K562 (cell line): ENCODE data around the gene NLE1. TPM values are rescaled to one million over a fixed set of nuclear protein-coding genes. Genes with fewer than 3 reads are reported as not detected.

Experiments used
- ATAC-seq: fragments of 200-7000 bp; cut with Tn5 transposase; 3 replicates; pipeline ENCODE4 v1.9.1; 2020; ENCODE audit warnings: moderate library complexity
- BruUV-seq: library from RNA; stranded (reverse); fragments of 400-500 nt; replicated peaks from 2 replicates; lab custom pipeline; 2021; lab: Mats Ljungman, UMichigan
- CTCF ChIA-PET: fragments of 300-600 bp; formaldehyde crosslinking; extraction: SDS; loops from one replicate; lab custom pipeline; 2021; ENCODE audit warnings: low intra/inter-chr PET ratio; lab: Yijun Ruan, JAX
- POLR2A ChIA-PET: fragments of 300-600, 350-650 bp; sonication (Branson Sonifier 250); formaldehyde crosslinking; extraction: SDS; loops from one replicate; lab custom pipeline; 2021; ENCODE audit warnings: antibody characterized with exemption, inconsistent platforms; lab: Yijun Ruan, JAX
- DNase-seq, 4 experiments: peaks; one replicate each; pipeline versions ENCODE4 v3.0.0 to v3.0.0-alpha.2; 2011 to 2018; ENCODE audit warnings: low spot score in 3 of 4, mixed read lengths in 3 of 4; ENCODE audit errors: extremely low read depth in 1 of 4
- FAIRE-seq: peaks from 2 replicates; lab custom pipeline; 2011; peaks lifted over from hg19 to GRCh38; lab: Jason Lieb, UNC
- H2AFZ ChIP-seq: 2 replicates; pipeline ENCODE4 v1.6.0; 2011; ENCODE audit warnings: low read depth, low read length, control low read depth, inconsistent platforms
- H3K27ac ChIP-seq: fragments of 200-600 bp; 3 replicates; pipeline ENCODE4 v1.8.0; 2011; ENCODE audit warnings: low read depth, mild to moderate bottlenecking, control low read depth, inconsistent platforms, low read length, moderate library complexity, mixed read lengths; ENCODE audit errors: extremely low read depth
- H3K27me3 ChIP-seq, 2 experiments: fragments of 300-600 bp in 1 of 2; 2 replicates in 1 of 2; 3 replicates in 1 of 2; pipeline versions ENCODE4 v1.6.0 to v1.8.0; 2011; ENCODE audit warnings: inconsistent platforms in 2 of 2, low read length in 2 of 2, mild to moderate bottlenecking in 1 of 2, mixed read lengths in 1 of 2, moderate library complexity in 1 of 2; ENCODE audit not compliant: control insufficient read depth in 2 of 2, insufficient read depth in 2 of 2
- H3K36me3 ChIP-seq: fragments of 300-600 bp; 3 replicates; pipeline ENCODE4 v1.8.0; 2011; ENCODE audit warnings: mild to moderate bottlenecking, low read length, inconsistent platforms; ENCODE audit not compliant: control insufficient read depth, insufficient read depth
- H3K4me1 ChIP-seq, 2 experiments: fragments of 200-600 bp in 1 of 2; replicated peaks in 1 of 2; 2 replicates in 1 of 2; 3 replicates in 1 of 2; pipeline versions ENCODE4 v1.5.1 to v1.8.0; 2011; ENCODE audit warnings: inconsistent platforms in 2 of 2, low read length in 2 of 2, mild to moderate bottlenecking in 1 of 2, mixed read lengths in 1 of 2, moderate library complexity in 1 of 2; ENCODE audit not compliant: control insufficient read depth in 2 of 2, insufficient read depth in 2 of 2
- H3K4me2 ChIP-seq: 2 replicates; pipeline ENCODE4 v1.6.1; 2011; ENCODE audit warnings: low read length, control low read depth, inconsistent platforms, mixed read lengths; ENCODE audit not compliant: insufficient read depth
- H3K4me3 ChIP-seq: fragments of 200-600 bp; sonication (generic), shearing (Covaris generic); 2 replicates; pipeline ENCODE4 v1.5.1; 2016; ENCODE audit warnings: control low read depth, inconsistent platforms
- H3K79me2 ChIP-seq: fragments of 200-600 bp; 3 replicates; pipeline ENCODE4 v1.8.0; 2011; ENCODE audit warnings: low read length, inconsistent platforms; ENCODE audit not compliant: control insufficient read depth, insufficient read depth
- H3K9ac ChIP-seq, 2 experiments: 2 replicates each; pipeline versions ENCODE4 v1.6.0 to v1.6.1; 2011; ENCODE audit warnings: low read depth in 2 of 2, low read length in 2 of 2, control low read depth in 1 of 2, inconsistent platforms in 1 of 2, mild to moderate bottlenecking in 1 of 2, mixed read lengths in 1 of 2; ENCODE audit not compliant: insufficient read depth in 1 of 2
- H3K9me1 ChIP-seq: one replicate; pipeline ENCODE4 v1.6.0; 2011; ENCODE audit warnings: inconsistent platforms, mild to moderate bottlenecking, low read length, moderate library complexity; ENCODE audit not compliant: control insufficient read depth, insufficient read depth
- H3K9me3 ChIP-seq: replicated peaks from 2 replicates; pipeline ENCODE4 v1.5.1; 2011; ENCODE audit warnings: low read depth, low read length, inconsistent platforms; ENCODE audit not compliant: control insufficient read depth, insufficient read depth
- H4K20me1 ChIP-seq: replicated peaks from 2 replicates; pipeline ENCODE4 v1.6.1; 2011; ENCODE audit warnings: low read length, inconsistent platforms, mixed read lengths; ENCODE audit not compliant: control insufficient read depth, insufficient read depth
- CEBPG ChIP-seq, 3 experiments: fragments of 200-800 bp in 1 of 3; sonication (Bioruptor generic) in 1 of 3; sonication (generic) in 1 of 3; formaldehyde crosslinking in 1 of 3; IDR thresholded peaks in 2 of 3; conservative IDR thresholded peaks in 1 of 3; 2 replicates each; pipeline versions ENCODE4 v1.6.1 to v1.8.0; 2016 to 2022; ENCODE audit warnings: missing compliant biosample characterization in 2 of 3, missing genetic modification characterization in 2 of 3, mild to moderate bottlenecking in 1 of 3, missing genetic modification reagents in 1 of 3
- XRCC4 ChIP-seq: IDR thresholded peaks from one replicate; pipeline ENCODE4 v1.6.1; 2011; ENCODE audit not compliant: insufficient read depth, insufficient read length; ENCODE audit errors: extremely low read depth
- WGBS: fragments of 100-300 bp; shearing (Covaris generic); methylation state at CpG from one replicate; pipeline ENCODE4 v1.1.6; 2016; ENCODE audit warnings: low coverage, mixed read lengths; ENCODE audit not compliant: insufficient coverage; ENCODE audit errors: missing lambda C conversion rate; 5-methylcytosine and 5-hydroxymethylcytosine counted together
- in situ Hi-C: fragments of 300-500 bp; cut with MboI; formaldehyde crosslinking; loops from 4 replicates; pipeline ENCODE4 v1.15.0; 2018; ENCODE audit warnings: inconsistent platforms, mixed read lengths
- intact Hi-C: fragments of 100-400 bp; cut with micrococcal nuclease; formaldehyde crosslinking; loops from 2 replicates; pipeline ENCODE4 v1.14.2; 2022
- polyA plus RNA-seq, 8 experiments: library from polyadenylated mRNA; depleted of rRNA in 4 of 8; stranded (reverse) in 5 of 8; unstranded in 3 of 8; fragments of >200 nt; fragmentation: Nextera tagmentation in 2 of 8; fragmentation: Illumina TruSeq in 1 of 8; extraction: Ambion mirVana in 2 of 8; extraction: Trizol in 1 of 8; gene quantifications; 2 replicates each; pipeline versions ENCODE4 v1.2.1 to v1.2.3, GENCODE V29; 2011 to 2014; ENCODE audit warnings: inconsistent platforms in 1 of 8, missing spikeins in 1 of 8
- total RNA-seq, 7 experiments: library from RNA; depleted of rRNA in 6 of 7; stranded (reverse); fragments of >200 nt in 6 of 7; fragmentation: Illumina TruSeq in 2 of 7; extraction: Trizol in 2 of 7; gene quantifications; 2 replicates each; pipeline versions ENCODE4 v1.2.1 to v1.2.3, GENCODE V29; 2011 to 2021; ENCODE audit warnings: low replicate concordance in 1 of 7

Gene NLE1
- total and polyA plus RNA-seq, 9 of the 15 experiments (the other 6 are each of a cell fraction or from before 2014, with no cell fraction given): 3.8 to 69.0 (median 29.4) TPM

DNA sequence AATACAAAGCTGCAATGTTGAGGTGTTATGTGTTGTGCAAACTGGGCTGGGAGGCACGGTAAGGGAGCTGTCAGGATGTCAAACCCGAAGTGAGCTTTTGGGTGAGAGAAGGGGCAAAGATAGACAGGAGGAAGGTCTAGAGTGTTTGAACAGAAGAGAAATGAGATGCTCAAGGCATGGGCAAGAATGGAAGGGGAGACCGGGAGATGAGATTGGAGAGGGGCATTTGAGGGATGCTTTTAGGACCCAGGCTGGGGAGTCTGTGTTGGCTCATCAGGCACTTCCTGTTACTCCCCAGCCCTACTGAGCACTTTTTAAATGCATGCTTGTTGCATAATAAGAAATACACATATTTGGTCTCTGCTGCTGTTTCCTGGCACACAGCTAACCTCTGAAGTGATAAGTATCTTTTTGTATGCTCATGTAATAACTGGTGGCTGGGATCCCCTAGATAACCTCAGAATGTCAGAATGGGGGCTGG, 19.2 kb upstream of the NLE1 start:
- Histone ChIP-seq H3K36me3 (no peaks in the 10 kb centered on the region), H3K27ac (no peak overlapping the region), H3K9me3 (no peaks in the 10 kb centered on the region), H3K4me3 (no peak overlapping the region), H4K20me1 (no peaks in the 10 kb centered on the region), H3K4me2 (no peak overlapping the region), H2AFZ (no peak overlapping the region), H3K9me1 (no peaks in the 10 kb centered on the region), H3K9ac (no peak overlapping the region), H3K79me2 (no peaks in the 10 kb centered on the region), H3K4me1 (no peaks in the 10 kb centered on the region; a peak in 1 of 5 replicates), H3K27me3 (peaks cover 26 to 41% of the 10 kb centered on the region in 2 experiments)
- ChIA-PET POLR2A (interaction anchor here (1.0 to 1.1 kb wide), 2 partner anchors 17 to 28 kb away, joined by 3 read pairs; no protein-coding TSS in a partner anchor), CTCF (no interaction called here)
- 0% methylated on average over 3 of the region's 3 CpGs for WGBS
- BruUV-seq: no TSS peak
- intact Hi-C loops (no loop called here), in situ Hi-C loops (loop anchor here (10.0 kb wide), 1 partner anchor 593 kb away; the partner anchor contains the start of gene GAS2L2)
- DNase-seq (no peak), FAIRE-seq (no peak), ATAC-seq (no peak)
- TF ChIP-seq CEBPG (CRISPR knock-in tag; IDR thresholded peaks at IDR 0.05): no peak
- peak in 1 of 2 experiments; percentile 48; a peak in 2 of 4 replicates for TF ChIP-seq CEBPG (tag; conservative IDR thresholded peaks at IDR 0.05 in 1 of 2, IDR thresholded peaks at IDR 0.05 in 1 of 2)
- no peak for TF ChIP-seq XRCC4
